Upper lobe of right lung (tissue), 1 donor: ENCODE measurements around the gene CENPE. TPM values are rescaled to one million over a fixed set of nuclear protein-coding genes. Genes with fewer than 3 reads are reported as not detected.

Experiments
- ATAC-seq: fragments of 200-7000 bp; cut with Tn5 transposase; one replicate; pipeline ENCODE4 v1.9.1; 2020; ENCODE audit warnings: mild to moderate bottlenecking, moderate library complexity
- DNase-seq: peaks from one replicate; pipeline ENCODE4 v3.0.0-alpha.2; 2020
- H3K27ac ChIP-seq: fragments of 200-600 bp; one replicate; pipeline ENCODE4 v1.8.0; 2022
- H3K27me3 ChIP-seq: fragments of 200-600 bp; one replicate; pipeline ENCODE4 v1.8.0; 2022; ENCODE audit warnings: mild to moderate bottlenecking
- H3K36me3 ChIP-seq: fragments of 200-600 bp; one replicate; pipeline ENCODE4 v1.8.0; 2022
- H3K4me1 ChIP-seq: fragments of 200-600 bp; one replicate; pipeline ENCODE4 v1.8.0; 2022
- H3K4me3 ChIP-seq: fragments of 200-600 bp; one replicate; pipeline ENCODE4 v1.8.0; 2022; ENCODE audit warnings: mild to moderate bottlenecking
- H3K9me3 ChIP-seq: fragments of 200-600 bp; one replicate; pipeline ENCODE4 v1.8.0; 2022
- CTCF ChIP-seq: fragments of 200-600 bp; IDR thresholded peaks from one replicate; pipeline ENCODE4 v1.8.0; 2022; ENCODE audit warnings: antibody characterized with exemption
- intact Hi-C: fragments of 100-400 bp; cut with DNase I; formaldehyde crosslinking; loops from one replicate; pipeline ENCODE4 v1.11.0; 2022
- total RNA-seq: library from RNA; stranded (reverse); fragmentation: NEBNext Ultra II Directional; extraction: Animal tissue kit (Norgen Biotek cat#: 25700); gene quantifications from one replicate; pipeline ENCODE4 v1.2.1, GENCODE V29; 2021
- donor health status: DM: no; HTN: yes; CAD: no; lungs with severe emphysema.

The CENPE gene
- total RNA-seq, 1 donor from 2014 or later: 0.78 TPM

- intact Hi-C loops: no loop called here
Observed at GRCh38 chr4:103074744-103075434, 123.3 kb downstream of the CENPE start.

GRCh38 chr4:103073792-103074438, 124.2 kb downstream of the CENPE start:
- peaks cover 20% of the 10 kb centered on the region for H3K4me1 ChIP-seq
- H3K9me3 ChIP-seq: no peaks in the 10 kb centered on the region
- ATAC-seq: no peak
- no peaks in the 10 kb centered on the region for H3K36me3 ChIP-seq
- no peaks in the 10 kb centered on the region for H3K27me3 ChIP-seq
- TF ChIP-seq CTCF: no peak
- H3K27ac ChIP-seq: no peak overlapping the region
- no peak for DNase-seq
- intact Hi-C loops: no loop called here
- no peak overlapping the region for H3K4me3 ChIP-seq

More at GRCh38 chr4:103074744-103075434, 123.3 kb downstream of the CENPE start:
- Histone ChIP-seq H3K9me3 (no peaks in the 10 kb centered on the region), H3K4me3 (no peak overlapping the region), H3K27me3 (no peaks in the 10 kb centered on the region), H3K4me1 (peaks cover 20% of the 10 kb centered on the region), H3K27ac (no peak overlapping the region), H3K36me3 (no peaks in the 10 kb centered on the region)
- ATAC-seq: no peak
- no peak for TF ChIP-seq CTCF
- no peak for DNase-seq

GRCh38 chr4:103067841-103068547, 130.1 kb downstream of the CENPE start:
- Histone ChIP-seq H3K36me3 (peaks cover 5% of the 10 kb centered on the region), H3K27me3 (no peaks in the 10 kb centered on the region), H3K9me3 (no peaks in the 10 kb centered on the region), H3K4me1 (no peaks in the 10 kb centered on the region), H3K4me3 (no peak overlapping the region), H3K27ac (no peak overlapping the region)
- no peak for TF ChIP-seq CTCF
- intact Hi-C loops: no loop called here
- DNase-seq (no peak), ATAC-seq (no peak)

- ATAC-seq (no peak), DNase-seq (no peak)
- Histone ChIP-seq H3K4me3 (no peak overlapping the region), H3K9me3 (no peaks in the 10 kb centered on the region), H3K27me3 (no peaks in the 10 kb centered on the region), H3K27ac (no peak overlapping the region), H3K36me3 (no peaks in the 10 kb centered on the region), H3K4me1 (no peaks in the 10 kb centered on the region)
- no peak for TF ChIP-seq CTCF
- intact Hi-C loops: no loop called here
Observed at GRCh38 chr4:103060453-103061148, 137.5 kb downstream of the CENPE start.

Other genes with a start within 250 kb of the CENPE start
- gene SLC9B1, start 178.6 kb downstream of the CENPE start, total RNA-seq: 1.2 TPM
- gene SLC9B2, start 121.6 kb downstream of the CENPE start, total RNA-seq: 6.2 TPM
- 56.6 TPM for gene BDH2, start 98.5 kb downstream of the CENPE start, total RNA-seq